Activated CD4-positive, alpha-beta T cell treated with anti-CD3 and anti-CD28 coated beads, Interleukin-2, amount 10 ng/mL, durations not matched to agents 24 days and 14 days (primary cell): ENCODE results near the gene TMEM170A. TPM values are rescaled to one million over a fixed set of nuclear protein-coding genes. Genes with fewer than 3 reads are reported as not detected.
"Not testable (repeated sequence)": the region's sequence is repeated elsewhere in the genome, so short reads cannot be mapped to it uniquely, and the experiment has no call there.

ENCODE experiments used
- DNase-seq: peaks from one replicate; pipeline ENCODE4 v3.0.0; 2022
- H3K27ac Mint-ChIP-seq: one replicate; pipeline ENCODE4 v1.8.0; 2022; ENCODE audit warnings: mild to moderate bottlenecking, mixed read lengths
- H3K27me3 Mint-ChIP-seq: one replicate; pipeline ENCODE4 v1.8.0; 2022; ENCODE audit warnings: mixed read lengths
- H3K36me3 Mint-ChIP-seq: one replicate; pipeline ENCODE4 v1.8.0; 2022; ENCODE audit warnings: low read depth, mild to moderate bottlenecking, mixed read lengths
- H3K4me1 Mint-ChIP-seq: one replicate; pipeline ENCODE4 v1.8.0; 2021; ENCODE audit warnings: mixed read lengths
- H3K4me3 Mint-ChIP-seq: one replicate; pipeline ENCODE4 v1.8.0; 2022; ENCODE audit warnings: mild to moderate bottlenecking, moderate library complexity, mixed read lengths
- H3K9me3 Mint-ChIP-seq: one replicate; pipeline ENCODE4 v1.8.0; 2021; ENCODE audit warnings: mixed read lengths
- intact Hi-C: fragments of 100-400 bp; cut with micrococcal nuclease; formaldehyde crosslinking; loops from one replicate; pipeline ENCODE4 v1.15.1; 2023
- total RNA-seq: library from RNA; stranded (reverse); gene quantifications from 2 replicates; pipeline ENCODE4 v1.2.3, GENCODE V29; 2022

TMEM170A gene
- 39.1 and 46.0 TPM in 2 replicates for total RNA-seq

- intact Hi-C loops = loop anchor here (1.0 to 5.0 kb wide), 10 partner anchors 31 to 1727 kb away; partner anchors contain the start of genes ADAT1, CFDP1, KARS1 and MON1B
- no peaks in the 10 kb centered on the region for H3K9me3 Mint-ChIP-seq
- peak within 1 kb of the TSS; percentile 95 for H3K27ac Mint-ChIP-seq
- H3K27me3 Mint-ChIP-seq = peaks cover 2% of the 10 kb centered on the region
- peaks cover 38% of the 10 kb centered on the region for H3K4me1 Mint-ChIP-seq
- H3K4me3 Mint-ChIP-seq = peak within 1 kb of the TSS; percentile 89
- H3K36me3 Mint-ChIP-seq = peaks cover 14% of the 10 kb centered on the region
- DNase-seq = peak; percentile 100
Observed at GRCh38 chr16:75464122-75464918, at the start of gene TMEM170A. TSS of gene TMEM170A (minus strand) at chr16:75464689. CDS start at chr16:75464600, 89 bp downstream.

- H3K4me3 Mint-ChIP-seq = no peak overlapping the region
- no peaks in the 10 kb centered on the region for H3K4me1 Mint-ChIP-seq
- intact Hi-C loops = no loop called here
- no peak for DNase-seq
- no peaks in the 10 kb centered on the region for H3K9me3 Mint-ChIP-seq
- no peaks in the 10 kb centered on the region for H3K36me3 Mint-ChIP-seq
- peaks cover 15% of the 10 kb centered on the region for H3K27me3 Mint-ChIP-seq
- no peak overlapping the region for H3K27ac Mint-ChIP-seq
Observed at GRCh38 chr16:75506574-75506973, 42.1 kb upstream of the TMEM170A start.

GRCh38 chr16:75506107-75506506 is 41.6 kb upstream of the TMEM170A start:
- no peak overlapping the region for H3K27ac Mint-ChIP-seq
- intact Hi-C loops = no loop called here
- H3K9me3 Mint-ChIP-seq = no peaks in the 10 kb centered on the region
- no peaks in the 10 kb centered on the region for H3K4me1 Mint-ChIP-seq
- H3K36me3 Mint-ChIP-seq = no peaks in the 10 kb centered on the region
- no peak for DNase-seq
- no peak overlapping the region for H3K4me3 Mint-ChIP-seq
- H3K27me3 Mint-ChIP-seq = peaks cover 15% of the 10 kb centered on the region

- intact Hi-C loops = no loop called here
- DNase-seq = no peak
- Mint-ChIP-seq H3K9me3 (no peaks in the 10 kb centered on the region), H3K4me1 (no peaks in the 10 kb centered on the region), H3K27me3 (peaks cover 19% of the 10 kb centered on the region), H3K36me3 (no peaks in the 10 kb centered on the region), H3K27ac (no peak overlapping the region), H3K4me3 (no peak overlapping the region)
Observed at GRCh38 chr16:75503801-75504200, 39.3 kb upstream of the TMEM170A start.

- H3K4me1 Mint-ChIP-seq = no peaks in the 10 kb centered on the region
- no peaks in the 10 kb centered on the region for H3K36me3 Mint-ChIP-seq
- H3K27ac Mint-ChIP-seq = no peak overlapping the region
- H3K27me3 Mint-ChIP-seq = peaks cover 17% of the 10 kb centered on the region
- no peaks in the 10 kb centered on the region for H3K9me3 Mint-ChIP-seq
- intact Hi-C loops = no loop called here
- H3K4me3 Mint-ChIP-seq = no peak overlapping the region
- no peak for DNase-seq
Observed at GRCh38 chr16:75502916-75503605, 38.6 kb upstream of the TMEM170A start.

GRCh38 chr16:75501820-75502219 is 37.3 kb upstream of the TMEM170A start:
- H3K9me3 Mint-ChIP-seq = not testable (repeated sequence)

GRCh38 chr16:75501359-75501758 is 36.9 kb upstream of the TMEM170A start:
- intact Hi-C loops = no loop called here
- H3K36me3 Mint-ChIP-seq = no peaks in the 10 kb centered on the region
- peaks cover 22% of the 10 kb centered on the region for H3K27me3 Mint-ChIP-seq
- no peaks in the 10 kb centered on the region for H3K9me3 Mint-ChIP-seq
- no peak overlapping the region for H3K4me3 Mint-ChIP-seq
- H3K27ac Mint-ChIP-seq = no peak overlapping the region
- H3K4me1 Mint-ChIP-seq = no peaks in the 10 kb centered on the region
- no peak for DNase-seq

More at GRCh38 chr16:75501820-75502219, 37.3 kb upstream of the TMEM170A start:
- intact Hi-C loops, H3K27ac Mint-ChIP-seq, H3K4me1 Mint-ChIP-seq, H3K4me3 Mint-ChIP-seq, DNase-seq, H3K36me3 Mint-ChIP-seq: not testable (repeated sequence)
- peaks cover 27% of the 10 kb centered on the region for H3K27me3 Mint-ChIP-seq

- H3K36me3 Mint-ChIP-seq, H3K4me3 Mint-ChIP-seq, DNase-seq, H3K9me3 Mint-ChIP-seq, H3K4me1 Mint-ChIP-seq, H3K27ac Mint-ChIP-seq, intact Hi-C loops: not testable (repeated sequence)
- H3K27me3 Mint-ChIP-seq = peaks cover 32% of the 10 kb centered on the region
Observed at GRCh38 chr16:75498605-75499322, 34.3 kb upstream of the TMEM170A start.

- no peak overlapping the region for H3K27ac Mint-ChIP-seq
- DNase-seq = no peak
- H3K9me3 Mint-ChIP-seq = no peaks in the 10 kb centered on the region
- no peak overlapping the region for H3K4me3 Mint-ChIP-seq
- peaks cover 2% of the 10 kb centered on the region for H3K4me1 Mint-ChIP-seq
- H3K27me3 Mint-ChIP-seq = peaks cover 42% of the 10 kb centered on the region
- no peaks in the 10 kb centered on the region for H3K36me3 Mint-ChIP-seq
- intact Hi-C loops = no loop called here
Observed at GRCh38 chr16:75497558-75497957, 33.1 kb upstream of the TMEM170A start.

- peak; percentile 78 for DNase-seq
- Mint-ChIP-seq H3K36me3 (no peaks in the 10 kb centered on the region), H3K27ac (no peak within 1 kb of the TSS), H3K9me3 (no peaks in the 10 kb centered on the region), H3K4me3 (peak within 1 kb of the TSS; percentile 42), H3K4me1 (peaks cover 2% of the 10 kb centered on the region), H3K27me3 (peaks cover 38% of the 10 kb centered on the region)
- intact Hi-C loops = no loop called here
Observed at GRCh38 chr16:75495076-75495674, 30.7 kb upstream of the TMEM170A start, which contains the start of gene CHST6. TSS of gene CHST6 (minus strand) at chr16:75495441. CDS start at chr16:75479828, 15,613 bp downstream.

GRCh38 chr16:75494661-75495075 is 30.2 kb upstream of the TMEM170A start:
- H3K36me3 Mint-ChIP-seq = no peaks in the 10 kb centered on the region
- H3K27ac Mint-ChIP-seq = no peak overlapping the region
- intact Hi-C loops = no loop called here
- H3K4me1 Mint-ChIP-seq = peaks cover 2% of the 10 kb centered on the region
- no peaks in the 10 kb centered on the region for H3K9me3 Mint-ChIP-seq
- peak overlapping the region; percentile 42 for H3K4me3 Mint-ChIP-seq
- peaks cover 35% of the 10 kb centered on the region for H3K27me3 Mint-ChIP-seq
- no peak for DNase-seq

GRCh38 chr16:75494184-75494583 is 29.7 kb upstream of the TMEM170A start:
- no peak overlapping the region for H3K27ac Mint-ChIP-seq
- peaks cover 2% of the 10 kb centered on the region for H3K4me1 Mint-ChIP-seq
- H3K9me3 Mint-ChIP-seq = no peaks in the 10 kb centered on the region
- H3K27me3 Mint-ChIP-seq = peaks cover 34% of the 10 kb centered on the region
- DNase-seq = no peak
- intact Hi-C loops = no loop called here
- no peak overlapping the region for H3K4me3 Mint-ChIP-seq
- no peaks in the 10 kb centered on the region for H3K36me3 Mint-ChIP-seq

GRCh38 chr16:75491876-75492275 is 27.4 kb upstream of the TMEM170A start:
- H3K9me3 Mint-ChIP-seq = no peaks in the 10 kb centered on the region
- H3K27me3 Mint-ChIP-seq = peaks cover 22% of the 10 kb centered on the region
- no peaks in the 10 kb centered on the region for H3K36me3 Mint-ChIP-seq
- intact Hi-C loops = no loop called here
- H3K27ac Mint-ChIP-seq = no peak overlapping the region
- peaks cover 2% of the 10 kb centered on the region for H3K4me1 Mint-ChIP-seq
- no peak overlapping the region for H3K4me3 Mint-ChIP-seq
- DNase-seq = no peak
